Memory B cell (primary cell): ENCODE data around the gene LRRC4C.

Experiments used
- ATAC-seq: fragments of 150-1000 bp; cut with Tn5 transposase; 2 replicates; pipeline ENCODE4 v1.10.0; 2021; ENCODE audit warnings: low read depth, mild to moderate bottlenecking, moderate library complexity
- DNase-seq, 2 donors: peaks; one replicate each; pipeline ENCODE4 v3.0.0; 2022; ENCODE audit warnings: low spot score in 2 of 2
- H3K27ac Mint-ChIP-seq: one replicate; pipeline ENCODE4 v1.8.0; 2022; ENCODE audit warnings: mild to moderate bottlenecking, moderate library complexity, mixed read lengths
- H3K27me3 Mint-ChIP-seq: one replicate; pipeline ENCODE4 v1.8.0; 2022; ENCODE audit warnings: mixed read lengths
- H3K36me3 Mint-ChIP-seq: one replicate; pipeline ENCODE4 v1.8.0; 2022; ENCODE audit warnings: mild to moderate bottlenecking, mixed read lengths
- H3K4me1 Mint-ChIP-seq: one replicate; pipeline ENCODE4 v1.8.0; 2022; ENCODE audit warnings: mixed read lengths
- H3K4me3 Mint-ChIP-seq: one replicate; pipeline ENCODE4 v1.8.0; 2022; ENCODE audit warnings: mild to moderate bottlenecking, moderate library complexity, mixed read lengths
- H3K9me3 Mint-ChIP-seq: one replicate; pipeline ENCODE4 v1.8.0; 2022; ENCODE audit warnings: mixed read lengths

Gene LRRC4C

DNA sequence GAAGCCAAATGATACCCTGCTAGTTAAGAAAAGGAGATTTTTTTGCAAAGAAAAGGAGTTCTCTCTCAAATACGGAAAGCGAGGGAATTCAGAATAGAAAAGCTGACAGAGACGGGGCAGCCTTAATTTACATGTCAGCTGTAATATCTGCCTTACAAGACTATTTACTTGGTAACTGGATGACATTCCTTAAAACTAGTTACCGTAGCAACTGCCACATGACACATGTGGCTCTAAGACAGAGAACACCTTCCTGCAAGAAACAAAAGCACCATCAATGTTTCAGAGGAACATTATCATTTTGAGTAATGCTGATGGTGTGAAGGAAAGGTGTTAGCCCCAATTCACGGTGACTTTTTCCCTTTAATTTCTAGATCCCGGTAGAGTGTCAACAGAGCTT, 222.1 kb downstream of the LRRC4C start:
- H3K9me3 Mint-ChIP-seq, result peaks cover 2% of the 10 kb centered on the region
- ATAC-seq, result no peak
- no peak overlapping the region for H3K4me3 Mint-ChIP-seq
- no peaks in the 10 kb centered on the region for H3K27me3 Mint-ChIP-seq
- H3K4me1 Mint-ChIP-seq, result no peaks in the 10 kb centered on the region
- no peak overlapping the region for H3K27ac Mint-ChIP-seq
- H3K36me3 Mint-ChIP-seq, result no peaks in the 10 kb centered on the region
- DNase-seq, result no peak

DNA sequence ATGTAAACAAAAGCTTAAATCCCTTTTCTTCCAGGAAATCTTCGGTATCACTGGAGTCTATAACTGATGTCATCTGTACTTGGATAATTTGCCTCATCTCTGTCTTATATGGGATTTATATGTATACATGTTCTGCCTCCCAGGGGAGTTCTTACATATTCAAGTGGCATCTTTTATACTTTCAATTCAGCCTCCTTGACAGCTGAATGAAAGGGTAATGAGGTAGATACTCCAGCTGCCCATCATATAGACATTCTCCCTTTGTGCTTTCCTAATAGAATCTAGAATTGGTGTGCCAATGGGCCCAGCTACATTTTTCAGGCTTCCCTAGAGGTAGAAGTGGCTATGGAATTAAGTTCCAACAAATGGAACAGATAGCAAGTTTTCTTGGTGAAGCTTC, 223.8 kb downstream of the LRRC4C start:
- Mint-ChIP-seq H3K27me3 (no peaks in the 10 kb centered on the region), H3K9me3 (peaks cover 4% of the 10 kb centered on the region), H3K27ac (no peak overlapping the region), H3K36me3 (no peaks in the 10 kb centered on the region), H3K4me1 (no peaks in the 10 kb centered on the region), H3K4me3 (no peak overlapping the region)
- DNase-seq (no peak), ATAC-seq (no peak)

DNA sequence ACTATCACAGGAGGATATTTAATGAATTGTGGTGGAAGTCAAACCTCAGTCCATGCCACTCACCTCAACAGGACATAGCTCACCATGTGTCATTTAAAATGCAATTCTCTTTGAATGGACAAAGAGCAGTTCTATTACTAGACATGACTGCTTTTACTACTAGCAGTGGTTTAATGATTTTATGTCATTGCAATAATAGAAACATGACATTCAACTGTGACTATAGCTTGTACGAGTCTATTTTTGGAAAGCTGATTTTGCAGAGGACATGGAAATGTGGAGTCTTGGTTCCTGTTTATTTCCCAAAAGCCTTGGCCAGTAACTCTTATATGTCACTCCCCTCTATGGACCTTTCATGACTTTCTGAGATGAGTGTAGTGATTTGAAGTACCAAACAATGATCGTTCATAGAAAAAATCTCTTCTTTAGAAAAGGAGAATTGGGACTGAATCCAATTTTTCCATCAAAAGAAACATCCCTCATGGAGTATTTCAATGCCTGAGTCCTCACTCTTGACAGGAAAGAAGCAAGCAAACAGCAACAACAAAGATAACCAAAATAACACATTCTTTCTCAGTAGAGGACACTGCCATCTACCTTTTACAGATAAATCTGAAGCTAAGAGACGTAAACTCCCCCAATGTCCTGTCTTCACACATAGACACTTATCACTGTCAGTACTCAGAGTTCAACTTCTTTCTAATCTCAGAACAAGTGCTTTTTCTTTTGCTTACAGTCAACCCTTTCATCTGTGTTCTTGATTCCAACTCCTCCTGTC, 233.4 kb downstream of the LRRC4C start:
- H3K9me3 Mint-ChIP-seq, result peaks cover 9% of the 10 kb centered on the region
- no peaks in the 10 kb centered on the region for H3K36me3 Mint-ChIP-seq

DNA sequence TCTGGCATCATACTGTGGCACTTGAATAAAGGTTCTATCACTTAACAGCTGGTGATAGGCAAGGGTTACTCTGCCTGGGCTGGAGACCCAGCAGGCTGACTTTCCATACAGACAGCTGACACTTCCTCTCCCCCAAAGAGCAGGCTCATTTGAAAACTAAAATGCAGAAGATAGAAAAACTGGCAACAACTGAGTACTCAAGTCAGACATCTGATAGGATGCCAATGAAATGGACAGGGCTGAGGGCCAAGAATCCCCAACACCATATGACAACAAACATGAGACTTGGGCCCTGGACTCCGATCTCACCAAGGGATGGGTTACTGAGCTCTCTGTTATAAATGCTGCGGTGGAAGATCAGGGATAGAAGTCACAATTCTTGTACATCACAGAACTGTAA, 237.2 kb downstream of the LRRC4C start:
- H3K9me3 Mint-ChIP-seq, result peaks cover 5% of the 10 kb centered on the region

More for the DNA sequence above, 233.4 kb downstream of the LRRC4C start:
- Mint-ChIP-seq H3K27me3 (no peaks in the 10 kb centered on the region), H3K27ac (no peak overlapping the region), H3K4me3 (no peak overlapping the region), H3K4me1 (no peaks in the 10 kb centered on the region)
- ATAC-seq, result no peak
- DNase-seq, result no peak

DNA sequence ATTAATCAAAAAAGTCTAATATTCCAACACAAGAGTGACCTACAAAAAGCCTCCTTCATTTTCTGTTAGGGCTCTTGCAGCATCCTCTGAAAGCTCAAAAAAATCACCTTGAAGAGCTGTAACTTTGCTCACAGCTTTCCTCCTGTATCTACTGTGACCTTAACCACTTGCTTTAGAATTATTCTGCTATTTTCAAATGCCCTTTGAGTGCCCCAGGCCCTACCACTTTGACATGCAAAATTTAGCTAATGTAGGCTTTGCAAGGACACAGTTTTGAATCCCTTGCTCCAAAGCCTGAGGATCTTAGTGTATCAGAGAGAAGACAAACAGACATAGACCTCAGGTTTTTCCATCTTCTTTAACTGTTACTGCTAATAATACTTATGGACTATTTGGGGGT, 253.1 kb downstream of the LRRC4C start:
- ATAC-seq, result no peak
- no peaks in the 10 kb centered on the region for H3K4me1 Mint-ChIP-seq
- no peaks in the 10 kb centered on the region for H3K36me3 Mint-ChIP-seq
- no peak for DNase-seq
- H3K27me3 Mint-ChIP-seq, result no peaks in the 10 kb centered on the region
- no peaks in the 10 kb centered on the region for H3K9me3 Mint-ChIP-seq
- no peak overlapping the region for H3K27ac Mint-ChIP-seq
- no peak overlapping the region for H3K4me3 Mint-ChIP-seq

More for the DNA sequence above, 237.2 kb downstream of the LRRC4C start:
- no peak overlapping the region for H3K27ac Mint-ChIP-seq
- ATAC-seq (no peak), DNase-seq (no peak)
- no peak overlapping the region for H3K4me3 Mint-ChIP-seq
- H3K36me3 Mint-ChIP-seq, result no peaks in the 10 kb centered on the region
- H3K27me3 Mint-ChIP-seq, result no peaks in the 10 kb centered on the region
- H3K4me1 Mint-ChIP-seq, result no peaks in the 10 kb centered on the region

DNA sequence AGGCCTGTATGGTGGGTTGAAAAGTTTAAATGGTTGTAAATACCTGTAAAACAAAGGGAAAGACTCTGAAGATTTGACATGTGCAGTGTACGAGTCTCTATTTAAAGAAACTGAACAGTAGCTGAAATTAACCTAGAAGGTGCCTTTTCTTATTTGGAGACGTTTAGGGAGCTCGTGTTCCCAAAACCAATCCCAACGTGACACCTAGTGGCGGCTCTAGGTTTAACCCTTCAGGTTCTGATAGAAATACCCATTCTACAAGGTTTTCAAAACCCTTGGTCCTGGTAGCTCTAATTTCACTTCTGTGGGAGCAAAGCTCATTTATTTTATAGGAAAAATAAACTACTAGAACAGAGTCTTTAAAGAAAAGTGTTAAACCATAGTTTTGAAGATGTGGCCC, 258.3 kb downstream of the LRRC4C start:
- H3K27me3 Mint-ChIP-seq, result no peaks in the 10 kb centered on the region
- H3K9me3 Mint-ChIP-seq, result peaks cover 1% of the 10 kb centered on the region
- H3K36me3 Mint-ChIP-seq, result no peaks in the 10 kb centered on the region
- DNase-seq, result no peak
- no peak overlapping the region for H3K27ac Mint-ChIP-seq
- H3K4me1 Mint-ChIP-seq, result no peaks in the 10 kb centered on the region
- no peak for ATAC-seq
- no peak overlapping the region for H3K4me3 Mint-ChIP-seq

DNA sequence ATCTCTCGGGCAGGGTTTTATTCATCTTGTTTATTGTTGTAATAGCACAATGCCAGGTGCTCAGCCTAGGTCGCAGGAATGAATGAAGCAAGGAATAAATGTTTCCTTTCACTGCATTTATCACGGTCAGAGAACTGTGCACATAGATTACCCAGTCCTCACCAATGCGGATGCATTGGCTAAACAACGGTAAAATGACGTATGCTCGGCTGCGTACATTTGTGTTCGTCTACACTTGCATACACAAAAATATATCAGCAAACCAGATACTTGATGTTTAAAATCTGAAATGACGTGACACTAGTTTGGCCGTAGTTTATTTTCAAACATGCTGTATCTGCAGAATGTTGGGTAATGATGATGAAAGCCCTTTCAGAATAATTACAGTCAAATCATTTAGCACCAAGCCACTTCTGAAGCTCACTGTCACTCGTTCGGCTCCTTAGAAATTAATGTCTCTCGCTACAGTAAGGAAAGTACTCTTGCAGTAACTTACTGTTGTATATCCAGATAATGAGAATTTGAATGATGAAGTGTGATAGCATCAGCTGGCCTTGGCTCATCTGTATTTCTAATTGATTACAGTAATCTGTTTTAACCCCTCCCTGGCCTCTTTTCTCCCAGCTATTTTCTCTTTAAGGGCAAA, 268.9 kb downstream of the LRRC4C start:
- Mint-ChIP-seq H3K36me3 (no peaks in the 10 kb centered on the region), H3K9me3 (peaks cover 2% of the 10 kb centered on the region), H3K4me1 (no peaks in the 10 kb centered on the region), H3K27me3 (no peaks in the 10 kb centered on the region), H3K4me3 (no peak overlapping the region), H3K27ac (no peak overlapping the region)
- DNase-seq (no peak), ATAC-seq (no peak)

DNA sequence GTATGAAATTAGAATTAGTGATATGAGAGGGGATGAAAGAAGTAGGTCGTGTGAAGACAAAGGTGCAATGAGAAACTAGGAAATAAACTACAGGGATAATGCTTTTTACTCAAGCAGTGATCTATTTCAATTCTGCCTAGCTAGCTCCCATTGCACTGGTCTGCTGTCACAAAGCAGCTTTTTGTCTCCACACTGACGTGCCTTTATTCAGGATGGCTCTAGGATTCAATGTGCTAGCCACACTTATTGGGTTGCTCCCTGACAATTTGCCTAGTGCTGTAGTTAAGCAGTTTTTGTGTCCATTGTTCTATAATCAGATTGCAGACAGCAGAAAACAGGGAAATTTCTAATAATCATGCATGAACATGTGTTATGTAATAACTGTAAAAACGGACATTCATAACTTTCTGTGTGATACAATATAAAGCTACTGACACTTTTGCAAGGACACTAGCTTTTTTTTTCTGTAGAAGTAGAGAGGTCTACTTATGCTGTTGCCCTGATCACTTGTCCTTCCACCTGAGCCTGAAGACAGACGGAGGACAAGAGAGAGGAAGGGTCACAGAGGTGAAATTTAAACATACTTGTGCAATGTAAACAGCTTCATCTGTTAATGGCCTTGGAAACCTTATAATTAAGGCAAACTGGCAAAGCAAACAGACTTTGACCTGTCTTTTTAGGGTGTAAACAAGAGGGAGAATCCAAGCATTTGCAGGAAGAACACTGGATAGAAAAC, 269.6 kb downstream of the LRRC4C start:
- Mint-ChIP-seq H3K4me1 (no peaks in the 10 kb centered on the region), H3K27me3 (no peaks in the 10 kb centered on the region), H3K36me3 (no peaks in the 10 kb centered on the region), H3K4me3 (no peak overlapping the region), H3K9me3 (no peaks in the 10 kb centered on the region), H3K27ac (no peak overlapping the region)
- no peak for DNase-seq
- no peak for ATAC-seq

DNA sequence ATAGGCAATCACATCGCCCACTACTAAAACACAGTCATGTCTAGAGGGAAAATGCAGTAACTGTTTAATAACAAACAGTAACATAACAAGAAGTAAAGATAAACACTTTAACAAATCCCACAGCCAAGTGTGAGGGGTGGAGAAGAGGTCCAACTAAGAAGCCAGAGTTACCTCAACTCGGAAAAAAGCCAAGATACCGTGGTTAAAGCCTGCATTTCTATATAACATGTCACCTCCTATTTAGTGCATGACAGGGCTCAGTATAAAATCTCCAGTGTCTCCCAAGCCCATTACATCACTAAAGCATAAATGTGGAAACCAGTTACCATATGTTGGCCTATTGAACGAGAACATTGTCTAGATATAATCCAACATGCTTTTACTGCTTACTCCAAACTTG, 281.7 kb downstream of the LRRC4C start:
- H3K4me3 Mint-ChIP-seq, result no peak overlapping the region
- no peak for DNase-seq
- H3K27me3 Mint-ChIP-seq, result no peaks in the 10 kb centered on the region

DNA sequence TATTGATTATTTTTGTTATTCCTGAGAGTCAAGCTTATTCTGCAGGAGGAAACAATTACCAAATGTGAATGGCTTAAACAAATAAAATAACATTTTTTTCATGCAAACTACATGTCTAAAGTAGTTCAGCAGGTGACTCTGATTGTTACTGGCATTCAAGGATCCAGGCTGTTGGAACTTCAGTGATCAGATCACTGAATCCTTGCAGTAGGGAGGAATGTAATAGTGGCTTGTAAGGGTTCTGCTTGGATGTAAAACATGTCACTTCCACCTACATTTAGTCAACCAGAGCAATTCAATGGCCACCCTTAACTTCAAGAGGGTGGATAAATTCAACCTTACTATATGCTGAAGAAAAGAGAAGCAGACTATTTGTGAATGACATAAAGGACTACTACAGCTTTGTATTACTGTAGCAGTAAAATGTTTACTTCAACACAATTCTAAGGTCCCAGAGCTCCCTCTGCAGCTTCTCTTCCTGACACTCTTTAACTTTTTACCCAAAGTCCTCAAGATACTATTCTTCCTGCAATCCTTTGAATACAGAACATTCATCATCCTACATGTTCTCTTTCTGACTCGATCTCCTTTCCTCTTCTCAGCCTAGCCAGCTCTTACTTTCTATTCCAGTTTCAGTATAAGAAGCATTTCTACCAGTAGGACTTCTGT, 284.0 kb downstream of the LRRC4C start:
- ATAC-seq (no peak), DNase-seq (no peak)
- no peaks in the 10 kb centered on the region for H3K36me3 Mint-ChIP-seq
- H3K9me3 Mint-ChIP-seq, result peaks cover 6% of the 10 kb centered on the region
- no peak overlapping the region for H3K27ac Mint-ChIP-seq
- no peak overlapping the region for H3K4me3 Mint-ChIP-seq
- H3K27me3 Mint-ChIP-seq, result no peaks in the 10 kb centered on the region
- peaks cover 2% of the 10 kb centered on the region for H3K4me1 Mint-ChIP-seq

More for the DNA sequence above, 281.7 kb downstream of the LRRC4C start:
- peaks cover 4% of the 10 kb centered on the region for H3K9me3 Mint-ChIP-seq
- H3K36me3 Mint-ChIP-seq, result no peaks in the 10 kb centered on the region
- H3K4me1 Mint-ChIP-seq, result peaks cover 2% of the 10 kb centered on the region
- no peak for ATAC-seq
- H3K27ac Mint-ChIP-seq, result no peak overlapping the region

DNA sequence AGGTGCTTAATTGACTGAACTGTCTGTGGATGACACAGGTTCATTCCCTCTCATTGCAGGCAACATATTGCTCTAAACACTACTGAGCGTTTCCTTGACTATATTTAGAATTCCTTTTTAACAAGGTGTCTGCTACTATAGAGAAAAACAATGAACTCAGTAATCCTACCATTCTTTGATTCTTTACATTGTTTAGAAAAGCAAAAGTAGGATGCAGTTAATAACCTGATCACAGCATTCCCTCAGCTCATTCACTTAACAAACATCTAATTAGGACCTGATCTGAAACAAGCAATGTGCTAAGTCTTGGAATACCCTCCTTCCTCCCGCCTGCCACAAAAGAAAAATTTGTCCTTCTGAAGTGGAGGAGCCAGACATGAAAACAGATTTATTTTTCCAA, 313.1 kb downstream of the LRRC4C start:
- Mint-ChIP-seq H3K4me1 (no peaks in the 10 kb centered on the region), H3K27ac (no peak overlapping the region), H3K4me3 (no peak overlapping the region), H3K27me3 (no peaks in the 10 kb centered on the region), H3K9me3 (peaks cover 2% of the 10 kb centered on the region), H3K36me3 (no peaks in the 10 kb centered on the region)
- DNase-seq, result no peak
- no peak for ATAC-seq

DNA sequence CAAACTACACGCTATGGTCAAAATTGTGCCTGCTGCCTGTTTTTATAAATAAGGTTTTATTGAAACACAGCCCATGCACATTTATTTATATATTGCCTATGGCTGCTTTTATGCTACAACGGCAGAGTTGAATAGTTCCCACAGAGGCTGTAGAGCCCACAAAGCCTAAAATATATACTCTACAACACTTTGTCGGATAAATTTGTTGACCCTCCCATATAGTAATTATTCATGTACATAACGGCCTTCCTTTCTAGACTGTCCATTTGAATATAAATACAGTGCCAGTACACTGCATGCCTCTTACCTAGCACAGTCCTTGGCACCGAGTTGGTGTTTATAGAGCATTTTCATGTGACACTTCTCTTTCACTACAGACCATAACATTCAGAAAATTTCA, 314.0 kb downstream of the LRRC4C start:
- no peak for ATAC-seq
- DNase-seq, result no peak

DNA sequence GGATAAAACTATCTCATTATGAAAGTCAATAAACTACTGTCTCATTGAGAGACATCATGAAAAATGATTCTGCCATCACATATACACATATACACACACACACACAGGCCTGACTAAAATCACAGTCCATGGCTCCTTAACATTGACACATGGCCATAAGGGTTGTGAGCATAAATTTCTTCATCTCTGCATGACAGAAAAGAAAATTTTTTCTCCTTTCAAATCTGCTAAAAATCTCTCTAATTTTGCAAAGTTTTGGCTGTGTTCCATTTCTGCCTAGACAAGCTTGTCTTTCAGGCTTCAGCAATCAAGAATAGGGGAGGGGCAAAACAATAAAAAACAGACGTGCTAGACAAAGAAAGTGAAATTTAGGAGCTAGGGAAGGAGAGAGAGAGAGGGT, 324.5 kb downstream of the LRRC4C start:
- H3K27ac Mint-ChIP-seq, result no peak overlapping the region
- no peak for ATAC-seq
- no peak overlapping the region for H3K4me3 Mint-ChIP-seq
- H3K27me3 Mint-ChIP-seq, result no peaks in the 10 kb centered on the region
- no peaks in the 10 kb centered on the region for H3K36me3 Mint-ChIP-seq
- H3K9me3 Mint-ChIP-seq, result no peaks in the 10 kb centered on the region
- no peaks in the 10 kb centered on the region for H3K4me1 Mint-ChIP-seq
- no peak for DNase-seq

More for the DNA sequence above, 314.0 kb downstream of the LRRC4C start:
- no peak overlapping the region for H3K4me3 Mint-ChIP-seq
- no peak overlapping the region for H3K27ac Mint-ChIP-seq
- no peaks in the 10 kb centered on the region for H3K27me3 Mint-ChIP-seq
- H3K9me3 Mint-ChIP-seq, result peaks cover 2% of the 10 kb centered on the region
- H3K36me3 Mint-ChIP-seq, result no peaks in the 10 kb centered on the region
- H3K4me1 Mint-ChIP-seq, result no peaks in the 10 kb centered on the region

DNA sequence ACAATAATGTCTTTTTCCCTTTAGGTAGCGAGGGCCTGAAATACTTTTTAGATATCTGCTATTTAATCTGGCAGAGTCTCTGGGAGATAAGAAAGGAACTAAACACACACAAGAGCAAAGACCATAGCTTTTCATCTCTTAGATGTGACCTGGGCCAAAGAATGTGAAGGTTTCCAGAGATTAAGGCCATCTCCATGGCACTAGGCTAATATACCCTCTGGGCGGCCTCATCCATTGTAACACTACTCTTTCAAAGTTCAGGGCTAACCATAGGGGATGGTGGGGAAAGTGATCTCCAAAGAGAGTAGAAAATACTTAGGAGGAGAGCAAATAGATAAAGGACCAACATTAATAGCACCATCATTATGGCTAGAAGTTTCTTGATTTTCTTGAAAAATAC, 326.4 kb downstream of the LRRC4C start:
- Mint-ChIP-seq H3K36me3 (no peaks in the 10 kb centered on the region), H3K27me3 (no peaks in the 10 kb centered on the region), H3K4me3 (no peak overlapping the region), H3K9me3 (no peaks in the 10 kb centered on the region), H3K4me1 (no peaks in the 10 kb centered on the region), H3K27ac (no peak overlapping the region)
- no peak for ATAC-seq
- DNase-seq, result no peak
